Measurements from ENCODE around the gene URAD.

Gene URAD

GRCh38 chr13:27991881-27992280 is 3.4 kb upstream of the URAD start:
- Histone ChIP-seq H3K4me1 (ENCODE audit: insufficient read depth, low read length) (no peaks in the 10 kb centered on the region), H3K9me3 (ENCODE audit: insufficient read depth, low read depth, low read length) (no peaks in the 10 kb centered on the region), H3K4me3 (ENCODE audit: low read length) (no peak overlapping the region), H3K36me3 (ENCODE audit: insufficient read depth, low read depth, low read length) (no peaks in the 10 kb centered on the region), H3K27ac (ENCODE audit: low read length) (no peak overlapping the region), H3K9ac (ENCODE audit: low read depth, low read length) (no peak overlapping the region), H3K27me3 (ENCODE audit: insufficient read depth, low read length) (peaks cover 28% of the 10 kb centered on the region)

- H3K27me3 ChIP-seq (ENCODE audit: insufficient read depth, low read length): peaks cover 91% of the 10 kb centered on the region
- H3K4me3 ChIP-seq (ENCODE audit: low read length): no peak overlapping the region
- H3K36me3 ChIP-seq (ENCODE audit: insufficient read depth, low read depth, low read length): no peaks in the 10 kb centered on the region
- no peak overlapping the region for H3K9ac ChIP-seq (ENCODE audit: low read depth, low read length)
- no peaks in the 10 kb centered on the region for H3K4me1 ChIP-seq (ENCODE audit: insufficient read depth, low read length)
- H3K27ac ChIP-seq (ENCODE audit: low read length): no peak overlapping the region
- H3K9me3 ChIP-seq (ENCODE audit: insufficient read depth, low read depth, low read length): no peaks in the 10 kb centered on the region
Measured at GRCh38 chr13:27985600-27985999, 2.9 kb downstream of the URAD start.

- Histone ChIP-seq H3K27ac (ENCODE audit: low read length) (no peak overlapping the region), H3K4me1 (ENCODE audit: insufficient read depth, low read length) (no peaks in the 10 kb centered on the region), H3K4me3 (ENCODE audit: low read length) (no peak overlapping the region), H3K27me3 (ENCODE audit: insufficient read depth, low read length) (peaks cover 100% of the 10 kb centered on the region), H3K36me3 (ENCODE audit: insufficient read depth, low read depth, low read length) (no peaks in the 10 kb centered on the region), H3K9ac (ENCODE audit: low read depth, low read length) (no peak overlapping the region), H3K9me3 (ENCODE audit: insufficient read depth, low read depth, low read length) (no peaks in the 10 kb centered on the region; the same call in 1 of the 2 replicates)
Measured at GRCh38 chr13:27982361-27982760, 6.1 kb downstream of the URAD start.

- no peaks in the 10 kb centered on the region for H3K36me3 ChIP-seq (ENCODE audit: insufficient read depth, low read depth, low read length)
- H3K4me3 ChIP-seq (ENCODE audit: low read length): no peak overlapping the region
- no peaks in the 10 kb centered on the region for H3K4me1 ChIP-seq (ENCODE audit: insufficient read depth, low read length)
- H3K9ac ChIP-seq (ENCODE audit: low read depth, low read length): no peak overlapping the region
- peaks cover 2% of the 10 kb centered on the region; the same call in 1 of the 2 replicates for H3K9me3 ChIP-seq (ENCODE audit: insufficient read depth, low read depth, low read length)
- peaks cover 100% of the 10 kb centered on the region for H3K27me3 ChIP-seq (ENCODE audit: insufficient read depth, low read length)
- no peak overlapping the region for H3K27ac ChIP-seq (ENCODE audit: low read length)
Measured at GRCh38 chr13:27981006-27981708, 7.3 kb downstream of the URAD start.

GRCh38 chr13:27980280-27980998 is 8.1 kb downstream of the URAD start:
- no peaks in the 10 kb centered on the region for H3K4me1 ChIP-seq (ENCODE audit: insufficient read depth, low read length)
- H3K27ac ChIP-seq (ENCODE audit: low read length): no peak overlapping the region
- H3K9me3 ChIP-seq (ENCODE audit: insufficient read depth, low read depth, low read length): peaks cover 3% of the 10 kb centered on the region; the same call in 1 of the 2 replicates
- H3K36me3 ChIP-seq (ENCODE audit: insufficient read depth, low read depth, low read length): no peaks in the 10 kb centered on the region
- peaks cover 100% of the 10 kb centered on the region for H3K27me3 ChIP-seq (ENCODE audit: insufficient read depth, low read length)
- no peak overlapping the region for H3K4me3 ChIP-seq (ENCODE audit: low read length)
- H3K9ac ChIP-seq (ENCODE audit: low read depth, low read length): no peak overlapping the region

GRCh38 chr13:27979765-27980279 is 8.7 kb downstream of the URAD start:
- Histone ChIP-seq H3K9me3 (ENCODE audit: insufficient read depth, low read depth, low read length) (peaks cover 3% of the 10 kb centered on the region; the same call in 1 of the 2 replicates), H3K4me1 (ENCODE audit: insufficient read depth, low read length) (no peaks in the 10 kb centered on the region), H3K27me3 (ENCODE audit: insufficient read depth, low read length) (peaks cover 100% of the 10 kb centered on the region), H3K36me3 (ENCODE audit: insufficient read depth, low read depth, low read length) (no peaks in the 10 kb centered on the region), H3K4me3 (ENCODE audit: low read length) (no peak overlapping the region), H3K9ac (ENCODE audit: low read depth, low read length) (no peak overlapping the region), H3K27ac (ENCODE audit: low read length) (no peak overlapping the region)

GRCh38 chr13:27979001-27979643 is 9.4 kb downstream of the URAD start:
- Histone ChIP-seq H3K4me3 (ENCODE audit: low read length) (no peak overlapping the region), H3K27me3 (ENCODE audit: insufficient read depth, low read length) (peaks cover 100% of the 10 kb centered on the region)

GRCh38 chr13:27978301-27978968 is 10.1 kb downstream of the URAD start:
- Histone ChIP-seq H3K9ac (ENCODE audit: low read depth, low read length) (no peak overlapping the region), H3K36me3 (ENCODE audit: insufficient read depth, low read depth, low read length) (no peaks in the 10 kb centered on the region), H3K27ac (ENCODE audit: low read length) (no peak overlapping the region), H3K9me3 (ENCODE audit: insufficient read depth, low read depth, low read length) (peaks cover 3% of the 10 kb centered on the region; the same call in 1 of the 2 replicates), H3K4me3 (ENCODE audit: low read length) (no peak overlapping the region), H3K4me1 (ENCODE audit: insufficient read depth, low read length) (no peaks in the 10 kb centered on the region), H3K27me3 (ENCODE audit: insufficient read depth, low read length) (peaks cover 100% of the 10 kb centered on the region)

More at GRCh38 chr13:27979001-27979643, 9.4 kb downstream of the URAD start:
- Histone ChIP-seq H3K27ac (ENCODE audit: low read length) (no peak overlapping the region), H3K9ac (ENCODE audit: low read depth, low read length) (no peak overlapping the region), H3K9me3 (ENCODE audit: insufficient read depth, low read depth, low read length) (peaks cover 3% of the 10 kb centered on the region; the same call in 1 of the 2 replicates), H3K36me3 (ENCODE audit: insufficient read depth, low read depth, low read length) (no peaks in the 10 kb centered on the region), H3K4me1 (ENCODE audit: insufficient read depth, low read length) (no peaks in the 10 kb centered on the region)

- no peak overlapping the region for H3K4me3 ChIP-seq (ENCODE audit: low read length)
- H3K4me1 ChIP-seq (ENCODE audit: insufficient read depth, low read length): no peaks in the 10 kb centered on the region
- H3K9ac ChIP-seq (ENCODE audit: low read depth, low read length): no peak overlapping the region
- peaks cover 3% of the 10 kb centered on the region; the same call in 1 of the 2 replicates for H3K9me3 ChIP-seq (ENCODE audit: insufficient read depth, low read depth, low read length)
- H3K36me3 ChIP-seq (ENCODE audit: insufficient read depth, low read depth, low read length): no peaks in the 10 kb centered on the region
- H3K27me3 ChIP-seq (ENCODE audit: insufficient read depth, low read length): peaks cover 100% of the 10 kb centered on the region
- H3K27ac ChIP-seq (ENCODE audit: low read length): no peak overlapping the region
Measured at GRCh38 chr13:27977476-27978300, 10.8 kb downstream of the URAD start.

GRCh38 chr13:27976362-27977091 is 12.0 kb downstream of the URAD start:
- Histone ChIP-seq H3K27ac (ENCODE audit: low read length) (no peak overlapping the region), H3K9ac (ENCODE audit: low read depth, low read length) (no peak overlapping the region), H3K9me3 (ENCODE audit: insufficient read depth, low read depth, low read length) (peaks cover 3% of the 10 kb centered on the region; the same call in 1 of the 2 replicates), H3K27me3 (ENCODE audit: insufficient read depth, low read length) (peaks cover 100% of the 10 kb centered on the region), H3K4me3 (ENCODE audit: low read length) (no peak overlapping the region), H3K36me3 (ENCODE audit: insufficient read depth, low read depth, low read length) (no peaks in the 10 kb centered on the region), H3K4me1 (ENCODE audit: insufficient read depth, low read length) (peaks cover 9% of the 10 kb centered on the region; the same call in 1 of the 2 replicates)

All from iPS-20b (cell line).